Left ventricle myocardium superior (tissue), 1 donor: Measurements from ENCODE around the gene ZNF549. TPM values are rescaled to one million over a fixed set of nuclear protein-coding genes. Genes with fewer than 3 reads are reported as not detected.
"Not testable (repeated sequence)": the region's sequence is repeated elsewhere in the genome, so short reads cannot be mapped to it uniquely, and the experiment has no call there.

ENCODE experiments used
- ATAC-seq: fragments of 200-7000 bp; cut with Tn5 transposase; one replicate; pipeline ENCODE4 v1.9.1; 2020; ENCODE audit warnings: mild to moderate bottlenecking, moderate library complexity
- DNase-seq: peaks from one replicate; pipeline ENCODE4 v3.0.0-alpha.2; 2020
- intact Hi-C: fragments of 100-400 bp; cut with micrococcal nuclease; formaldehyde crosslinking; loops from one replicate; pipeline ENCODE4 v1.11.0; 2022
- long read RNA-seq: library from polyadenylated mRNA; unstranded; transcript quantifications from one replicate; pipeline ENCODE4 v2.0.0, GENCODE V29; 2021
- total RNA-seq: library from RNA; stranded (reverse); fragmentation: NEBNext Ultra II Directional; extraction: Animal tissue kit (Norgen Biotek cat#: 25700); gene quantifications from one replicate; pipeline ENCODE4 v1.2.1, GENCODE V29; 2021
- donor health status: DM: no; HTN: yes; CAD: no; lungs with severe emphysema.

ZNF549 gene
- total RNA-seq, result 4.1 TPM
- long read RNA-seq, full-length matches to known transcripts, result 7 of 7 reads
- long read RNA-seq, partial matches to known transcripts, result 0 of 7 reads
- long read RNA-seq, other reads (novel, unspliced or antisense), result 0 of 7 reads

DNA sequence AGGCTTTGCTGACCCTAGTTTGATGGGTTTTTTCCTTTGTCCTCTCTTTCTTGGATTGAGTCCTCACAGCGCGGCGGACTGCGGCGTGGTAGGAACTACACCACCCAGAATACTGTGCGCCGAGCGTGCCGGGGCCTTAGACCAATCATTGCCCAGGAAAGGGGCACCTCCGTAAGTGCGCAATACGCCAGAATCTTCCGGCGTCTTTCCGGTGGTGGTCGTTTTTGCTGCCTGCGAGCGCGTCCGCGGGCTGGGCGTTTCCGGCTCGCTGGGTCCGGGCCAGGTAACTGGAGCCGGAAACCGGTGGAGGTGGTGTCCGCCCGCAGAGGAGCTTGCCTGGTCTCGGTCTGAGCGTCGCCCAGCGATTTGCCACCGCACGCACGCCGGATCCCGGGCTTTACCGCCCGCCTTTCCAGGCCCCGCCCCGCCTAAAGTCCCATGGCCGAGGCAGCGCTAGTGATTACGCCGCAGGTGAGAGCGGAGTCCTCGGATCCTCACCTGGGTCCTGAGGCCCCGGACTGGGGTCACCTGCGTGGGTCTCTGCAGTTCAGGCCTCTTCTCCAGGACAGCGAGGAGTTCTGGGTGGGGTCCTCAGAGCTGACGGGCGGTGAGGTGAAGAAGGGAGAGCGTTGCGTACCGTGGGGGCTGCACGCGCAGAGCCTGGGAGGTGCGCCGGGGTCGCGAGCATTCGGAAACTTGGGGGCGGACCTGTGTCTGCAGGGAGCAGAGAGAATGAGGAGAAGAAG lies at the start of gene ZNF549:
Gene ZNF549 (plus strand): TSS at position 221 of the 746 bp plus-strand sequence. CDS start 218 bp downstream, at position 439.
- intact Hi-C loops, result no loop called here
- peak; percentile 91 for DNase-seq

GRCh38 chr19:57487477-57488298 lies 39.5 kb upstream of the ZNF549 start, which contains the start of gene ZNF419:
Gene ZNF419 (plus strand): TSS chr19:57487750. CDS start chr19:57487951, 201 bp downstream.
- intact Hi-C loops, result not testable (repeated sequence)

More for the DNA sequence above, at the start of gene ZNF549:
- ATAC-seq, result peak; percentile 100

GRCh38 chr19:57488299-57488644 lies 38.9 kb upstream of the ZNF549 start:
- ATAC-seq, result peak; percentile 30
- DNase-seq, intact Hi-C loops: not testable (repeated sequence)

More at GRCh38 chr19:57487477-57488298, 39.5 kb upstream of the ZNF549 start, which contains the start of gene ZNF419:
- DNase-seq (peak; percentile 95), ATAC-seq (peak; percentile 99)

DNA sequence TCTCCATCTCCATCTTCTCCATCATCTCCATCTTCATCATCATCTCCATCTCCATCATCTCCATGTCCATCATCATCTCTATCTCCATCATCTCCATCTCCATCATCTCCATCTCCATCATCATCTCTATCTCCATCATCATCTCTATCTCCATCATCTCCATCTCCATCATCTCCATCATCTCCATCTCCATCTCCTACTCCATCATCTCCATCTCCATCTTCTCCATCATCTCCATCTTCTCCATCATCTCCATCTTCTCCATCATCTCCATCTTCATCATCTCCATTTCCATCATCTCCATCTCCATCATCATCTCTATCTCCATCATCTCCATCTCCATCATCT lies 27.9 kb upstream of the ZNF549 start:
- ATAC-seq, intact Hi-C loops, DNase-seq: not testable (repeated sequence)

DNA sequence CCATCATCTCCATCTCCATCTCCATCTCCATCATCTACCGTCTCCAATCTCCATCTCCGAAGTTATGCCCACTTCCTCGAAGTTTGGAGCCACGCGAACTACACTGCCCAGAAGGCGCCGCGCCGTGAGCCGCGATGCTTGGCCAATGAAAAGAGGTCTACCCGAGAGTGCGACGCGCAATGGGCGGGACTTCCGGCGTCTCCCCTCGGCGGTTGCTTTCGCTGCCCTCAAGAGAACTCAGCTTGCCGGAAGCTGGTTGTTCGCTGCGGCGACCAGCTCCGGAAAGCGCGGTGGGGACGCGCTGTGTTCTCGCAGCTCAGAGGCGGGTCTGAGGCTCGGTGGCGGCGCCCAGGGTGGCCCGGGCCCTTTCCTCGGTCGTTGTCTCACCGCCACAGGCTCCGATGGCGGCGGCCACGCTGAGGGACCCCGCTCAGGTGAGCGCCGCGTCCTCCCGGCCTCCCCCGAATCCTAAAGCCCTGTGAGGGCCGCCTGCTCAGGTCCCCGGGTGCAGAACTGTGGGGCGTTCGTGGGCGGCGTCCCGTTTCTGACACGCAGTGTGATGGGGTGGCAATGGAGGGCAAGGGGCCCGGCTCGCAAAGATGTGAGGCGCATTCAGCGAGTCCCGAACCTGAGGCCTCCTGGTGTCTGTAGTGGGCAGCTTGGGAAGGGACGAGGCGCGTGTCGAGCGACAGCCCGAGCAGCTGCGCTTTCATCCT lies 27.3 kb upstream of the ZNF549 start, which contains the start of gene ZNF773:
Gene ZNF773 (plus strand): TSS at position 259 of the 716 bp plus-strand sequence. CDS start 143 bp downstream, at position 402.
- DNase-seq (peak; percentile 99), ATAC-seq (peak; percentile 100)
- intact Hi-C loops, result not testable (repeated sequence)

DNA sequence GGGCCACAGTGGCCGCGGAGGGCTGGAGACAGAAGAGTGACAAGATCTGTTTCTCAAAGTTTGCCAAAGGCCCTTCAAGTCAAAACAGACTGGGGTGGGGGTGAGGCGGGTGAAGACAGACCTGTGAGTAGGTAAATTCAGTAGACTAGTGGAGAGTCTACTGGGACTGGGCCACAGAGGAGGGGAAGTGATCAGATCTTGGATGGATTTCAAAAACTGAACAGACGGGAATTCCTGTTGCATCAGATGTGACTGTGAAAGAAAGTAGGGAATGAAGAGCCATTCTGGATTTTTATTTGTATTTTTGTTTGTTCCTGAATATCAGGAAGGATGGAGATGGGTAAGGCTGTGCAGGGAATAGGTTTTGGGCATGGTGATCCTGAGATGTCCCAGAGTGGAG lies 26.8 kb upstream of the ZNF549 start:
- peak; percentile 14 for ATAC-seq
- intact Hi-C loops, DNase-seq: not testable (repeated sequence)

DNA sequence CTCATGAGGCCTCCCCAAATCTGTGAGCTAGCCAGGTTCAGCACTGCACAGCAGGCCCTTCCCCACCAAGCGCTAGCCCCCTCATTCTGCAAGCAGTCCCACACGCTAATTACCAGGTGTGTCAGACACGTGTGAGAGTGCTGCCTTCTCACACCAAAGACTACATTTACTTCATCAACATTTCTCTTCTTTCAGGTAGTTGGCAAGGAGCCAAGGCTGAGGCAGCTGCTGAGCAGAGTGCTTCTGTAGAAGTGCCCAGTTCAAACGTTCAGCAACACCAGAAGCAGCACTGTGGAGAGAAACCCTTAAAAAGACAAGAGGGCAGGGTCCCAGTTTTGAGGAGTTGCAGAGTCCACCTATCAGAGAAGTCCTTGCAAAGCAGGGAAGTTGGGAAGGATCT lies 21.0 kb upstream of the ZNF549 start:
- no peak for ATAC-seq
- intact Hi-C loops, result no loop called here
- no peak for DNase-seq

DNA sequence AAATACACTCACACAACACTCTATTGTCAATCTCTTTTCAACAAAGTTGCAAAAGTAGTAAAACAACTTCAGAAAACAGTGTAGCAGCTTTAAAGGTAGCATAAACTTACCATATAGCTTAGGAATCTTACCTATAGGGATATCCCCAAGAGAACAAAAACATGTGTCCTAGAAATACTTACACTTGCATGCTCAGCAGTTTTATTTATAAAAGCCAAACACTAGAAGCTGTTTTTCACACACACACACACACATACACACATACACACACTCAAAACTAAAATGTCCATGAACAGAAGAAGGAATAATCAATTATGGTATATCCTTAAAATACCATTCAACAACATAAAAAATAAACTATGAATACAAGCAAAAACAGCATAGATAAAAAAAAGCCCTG lies 15.7 kb upstream of the ZNF549 start:
- ATAC-seq (no peak), DNase-seq (no peak)
- intact Hi-C loops, result no loop called here

DNA sequence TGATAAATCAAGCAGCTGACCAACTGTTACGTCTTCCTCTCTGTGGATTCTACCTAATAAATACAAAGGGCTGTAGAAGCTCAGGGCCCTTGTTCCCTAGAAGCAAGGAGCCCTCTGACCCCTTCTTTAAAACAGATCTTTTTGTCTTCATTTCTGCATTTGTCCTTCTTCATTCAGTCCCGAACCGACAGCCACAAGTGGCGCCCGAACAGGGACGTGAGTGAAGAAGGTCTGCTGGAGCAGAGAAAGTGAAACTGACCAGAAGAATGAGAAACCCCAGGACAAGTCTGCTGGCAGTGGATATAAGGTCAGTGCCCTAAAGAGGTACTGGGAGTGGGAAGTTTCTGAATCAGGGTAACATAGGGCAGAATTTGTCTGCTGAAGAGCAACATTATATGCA lies 14.3 kb upstream of the ZNF549 start:
- ATAC-seq, result no peak
- DNase-seq, result no peak
- intact Hi-C loops, result no loop called here

GRCh38 chr19:57515255-57515654 lies 11.9 kb upstream of the ZNF549 start:
- intact Hi-C loops, result no loop called here
- no peak for ATAC-seq
- no peak for DNase-seq

DNA sequence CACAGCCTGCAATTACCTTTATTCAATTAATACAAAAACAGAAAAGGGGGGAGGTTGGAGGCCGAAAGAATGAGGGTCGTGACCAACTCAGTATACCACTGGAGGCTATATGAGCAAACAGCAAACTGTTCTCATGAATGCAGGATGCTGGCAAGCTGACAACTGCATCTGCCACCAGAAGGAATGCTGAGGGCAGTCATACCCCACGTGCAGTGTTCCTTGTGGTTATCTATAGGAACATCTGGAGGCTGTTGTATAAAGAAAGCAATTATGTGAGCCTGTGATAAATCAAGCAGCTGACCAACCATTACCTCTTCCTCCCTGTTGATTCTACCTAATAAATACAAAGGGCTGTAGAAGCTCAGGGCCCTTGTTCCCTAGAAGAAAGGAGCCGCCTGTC lies 9.1 kb upstream of the ZNF549 start:
- DNase-seq, intact Hi-C loops, ATAC-seq: not testable (repeated sequence)

DNA sequence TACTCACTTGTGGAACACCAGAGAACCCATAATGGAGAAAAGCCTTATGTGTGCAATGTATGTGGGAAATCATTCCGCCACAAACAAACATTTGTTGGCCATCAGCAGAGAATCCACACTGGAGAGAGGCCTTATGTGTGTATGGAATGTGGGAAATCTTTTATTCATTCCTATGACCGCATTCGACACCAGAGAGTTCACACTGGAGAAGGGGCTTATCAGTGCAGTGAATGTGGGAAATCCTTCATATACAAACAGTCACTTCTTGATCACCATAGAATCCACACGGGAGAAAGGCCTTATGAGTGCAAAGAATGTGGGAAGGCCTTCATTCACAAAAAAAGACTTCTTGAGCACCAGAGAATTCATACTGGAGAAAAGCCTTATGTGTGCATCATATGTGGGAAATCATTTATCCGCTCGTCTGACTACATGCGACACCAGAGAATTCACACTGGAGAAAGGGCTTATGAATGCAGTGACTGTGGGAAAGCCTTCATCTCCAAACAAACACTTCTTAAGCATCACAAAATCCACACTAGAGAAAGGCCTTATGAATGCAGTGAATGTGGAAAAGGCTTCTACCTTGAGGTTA lies 10.9 kb downstream of the ZNF549 start:
- DNase-seq (no peak), ATAC-seq (no peak)
- intact Hi-C loops, result no loop called here

GRCh38 chr19:57546513-57546912 lies 19.4 kb downstream of the ZNF549 start:
- DNase-seq (no peak), ATAC-seq (no peak)
- intact Hi-C loops, result no loop called here

- ATAC-seq (no peak), DNase-seq (no peak)
- intact Hi-C loops, result no loop called here
Measured at GRCh38 chr19:57552432-57552831, 25.3 kb downstream of the ZNF549 start.

DNA sequence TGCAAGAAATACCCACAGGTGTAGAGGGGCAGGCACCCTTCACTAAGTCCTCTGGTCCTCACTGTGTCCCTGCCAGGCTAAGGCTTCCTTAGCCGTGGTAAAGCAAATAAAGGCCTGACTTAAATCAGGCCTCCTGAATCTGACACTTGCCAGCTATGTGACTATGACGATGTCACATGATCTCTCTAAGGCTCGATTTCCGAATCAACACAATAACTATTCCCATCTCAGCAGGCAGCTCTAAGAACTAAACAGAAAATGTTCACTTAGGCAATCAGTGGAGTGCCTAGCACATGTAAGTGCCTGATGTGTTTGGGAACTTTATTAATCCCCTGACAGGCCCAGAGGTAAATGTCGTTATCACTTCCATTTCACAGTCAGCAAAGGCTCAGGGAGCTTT lies 30.5 kb downstream of the ZNF549 start:
- intact Hi-C loops, result no loop called here
- no peak for ATAC-seq
- no peak for DNase-seq

DNA sequence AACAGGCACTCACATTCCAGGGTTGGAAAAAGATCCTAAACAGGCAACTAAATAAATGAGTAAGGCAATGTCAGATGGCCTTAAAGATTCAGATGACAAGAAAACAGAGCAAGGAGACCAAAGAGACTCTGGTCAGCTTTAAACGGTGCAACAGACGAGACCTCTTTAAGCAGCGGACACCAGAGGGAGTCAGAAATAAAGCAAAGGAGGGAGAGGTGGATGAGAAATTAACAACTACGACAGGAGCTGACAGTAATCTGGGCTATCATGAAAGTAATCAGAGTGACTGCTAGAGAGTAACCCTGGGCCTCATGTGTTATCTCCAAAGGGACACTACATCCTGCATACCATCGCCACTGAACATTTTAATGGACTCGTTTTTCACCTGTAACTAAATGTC lies 31.4 kb downstream of the ZNF549 start:
- DNase-seq (no peak), ATAC-seq (no peak)
- intact Hi-C loops, result no loop called here

DNA sequence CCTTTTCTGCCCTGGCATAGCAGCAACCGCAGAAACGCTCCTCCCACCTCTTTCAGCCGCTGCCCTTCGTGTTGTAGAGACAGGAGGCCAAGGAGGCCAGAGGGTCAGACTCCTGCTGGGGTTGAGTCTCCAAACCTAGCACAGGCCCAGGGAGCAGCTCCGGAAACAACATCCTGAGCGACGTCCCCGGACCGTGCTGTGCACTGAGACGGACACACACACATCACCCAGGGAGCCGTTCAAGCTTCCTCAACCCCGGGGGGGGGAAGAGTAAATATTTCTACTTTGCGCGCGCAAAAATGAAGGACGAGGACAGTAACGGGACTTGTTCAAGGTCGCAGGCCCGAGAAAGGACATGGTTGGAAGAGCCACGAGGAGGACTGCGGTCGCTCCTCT lies 31.9 kb downstream of the ZNF549 start:
- DNase-seq (peak; percentile 39), ATAC-seq (peak; percentile 60)
- intact Hi-C loops, result no loop called here

DNA sequence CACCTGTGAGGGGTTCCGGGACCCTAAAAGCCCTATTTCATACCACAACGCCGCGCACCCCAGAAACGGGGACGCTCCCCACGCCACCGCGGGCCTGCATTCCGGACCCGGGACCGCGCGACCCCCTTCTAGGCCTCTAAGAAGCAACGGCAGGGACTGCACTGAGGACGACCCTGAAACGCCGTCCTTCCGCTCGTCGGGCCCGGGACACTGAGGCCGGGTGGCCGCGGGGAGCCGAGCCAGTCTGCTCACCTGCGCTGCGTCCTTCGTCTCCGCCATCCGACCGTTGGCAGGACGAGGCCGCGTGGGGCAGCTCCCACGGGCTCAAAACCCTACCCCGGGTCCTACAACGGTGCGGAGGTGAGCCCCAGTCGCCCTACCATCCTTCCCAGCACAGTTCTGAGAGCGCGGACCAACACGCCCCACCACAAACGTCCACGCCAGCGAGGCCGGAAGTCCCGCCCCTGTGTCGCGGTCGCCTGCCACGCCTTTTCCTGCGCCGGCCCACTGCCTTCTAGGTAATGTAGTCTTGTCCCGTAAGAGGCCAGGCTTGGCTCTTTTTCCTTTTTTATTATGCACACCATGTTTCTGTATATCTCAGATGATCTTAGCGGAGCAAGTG lies 32.4 kb downstream of the ZNF549 start, which contains the start of gene ZNF550:
Gene ZNF550 (minus strand): TSS at position 460 of the 622 bp plus-strand sequence. CDS start 181 bp downstream, at position 279.
- intact Hi-C loops, result no loop called here
- ATAC-seq (peak; percentile 99), DNase-seq (peak; percentile 96)
